Sciatic nerve (tissue), 2 donors: ENCODE data around the gene EGR1. TPM values are rescaled to one million over a fixed set of nuclear protein-coding genes. Genes with fewer than 3 reads are reported as not detected.
"Not testable (repeated sequence)": the region's sequence is repeated elsewhere in the genome, so short reads cannot be mapped to it uniquely, and the experiment has no call there.

Source experiments
- ATAC-seq: fragments of 200-7000 bp; cut with Tn5 transposase; one replicate; pipeline ENCODE4 v1.9.1; 2020; ENCODE audit warnings: mild to moderate bottlenecking, moderate library complexity
- DNase-seq: peaks from one replicate; pipeline ENCODE4 v3.0.0-alpha.2; 2020; ENCODE audit warnings: low spot score
- intact Hi-C: fragments of 100-400 bp; cut with DNase I; formaldehyde crosslinking; loops from one replicate; pipeline ENCODE4 v1.14.2; 2022
- total RNA-seq: library from RNA; stranded (reverse); fragmentation: NEBNext Ultra II Directional; extraction: Animal tissue kit (Norgen Biotek cat#: 25700); gene quantifications from one replicate; pipeline ENCODE4 v1.2.1, GENCODE V29; 2021
- donor health status: DM: no; HTN: no; CAD: no.
- donor health status: DM: no; HTN: no; CAD: no.

Gene EGR1
- total RNA-seq, 1 donor from 2014 or later = 137 TPM

- ATAC-seq (no peak), DNase-seq (peak; percentile 68)
- intact Hi-C loops = no loop called here
Observed at GRCh38 chr5:138466900-138467710, 1.8 kb downstream of the EGR1 start.

DNA sequence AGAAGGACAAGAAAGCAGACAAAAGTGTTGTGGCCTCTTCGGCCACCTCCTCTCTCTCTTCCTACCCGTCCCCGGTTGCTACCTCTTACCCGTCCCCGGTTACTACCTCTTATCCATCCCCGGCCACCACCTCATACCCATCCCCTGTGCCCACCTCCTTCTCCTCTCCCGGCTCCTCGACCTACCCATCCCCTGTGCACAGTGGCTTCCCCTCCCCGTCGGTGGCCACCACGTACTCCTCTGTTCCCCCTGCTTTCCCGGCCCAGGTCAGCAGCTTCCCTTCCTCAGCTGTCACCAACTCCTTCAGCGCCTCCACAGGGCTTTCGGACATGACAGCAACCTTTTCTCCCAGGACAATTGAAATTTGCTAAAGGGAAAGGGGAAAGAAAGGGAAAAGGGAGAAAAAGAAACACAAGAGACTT lies 2.4 kb downstream of the EGR1 start:
- intact Hi-C loops = no loop called here
- DNase-seq = no peak
- no peak for ATAC-seq

GRCh38 chr5:138468133-138468965 lies 3.1 kb downstream of the EGR1 start:
- intact Hi-C loops = no loop called here
- DNase-seq (no peak), ATAC-seq (no peak)

DNA sequence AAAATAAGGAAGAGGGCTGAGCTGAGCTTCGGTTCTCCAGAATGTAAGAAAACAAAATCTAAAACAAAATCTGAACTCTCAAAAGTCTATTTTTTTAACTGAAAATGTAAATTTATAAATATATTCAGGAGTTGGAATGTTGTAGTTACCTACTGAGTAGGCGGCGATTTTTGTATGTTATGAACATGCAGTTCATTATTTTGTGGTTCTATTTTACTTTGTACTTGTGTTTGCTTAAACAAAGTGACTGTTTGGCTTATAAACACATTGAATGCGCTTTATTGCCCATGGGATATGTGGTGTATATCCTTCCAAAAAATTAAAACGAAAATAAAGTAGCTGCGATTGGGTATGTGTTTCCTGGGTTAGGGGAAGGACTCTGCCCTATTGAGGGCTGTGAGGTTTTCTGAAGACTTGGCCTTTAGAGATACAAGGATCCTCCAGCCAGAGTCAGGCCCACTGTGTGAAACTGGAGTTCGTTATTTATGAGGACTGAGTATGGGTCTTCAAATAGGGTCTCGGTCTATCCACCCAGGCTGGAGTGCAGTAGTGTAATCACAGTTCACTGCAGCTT lies 3.8 kb downstream of the EGR1 start:
- ATAC-seq (no peak), DNase-seq (no peak)
- intact Hi-C loops = no loop called here

DNA sequence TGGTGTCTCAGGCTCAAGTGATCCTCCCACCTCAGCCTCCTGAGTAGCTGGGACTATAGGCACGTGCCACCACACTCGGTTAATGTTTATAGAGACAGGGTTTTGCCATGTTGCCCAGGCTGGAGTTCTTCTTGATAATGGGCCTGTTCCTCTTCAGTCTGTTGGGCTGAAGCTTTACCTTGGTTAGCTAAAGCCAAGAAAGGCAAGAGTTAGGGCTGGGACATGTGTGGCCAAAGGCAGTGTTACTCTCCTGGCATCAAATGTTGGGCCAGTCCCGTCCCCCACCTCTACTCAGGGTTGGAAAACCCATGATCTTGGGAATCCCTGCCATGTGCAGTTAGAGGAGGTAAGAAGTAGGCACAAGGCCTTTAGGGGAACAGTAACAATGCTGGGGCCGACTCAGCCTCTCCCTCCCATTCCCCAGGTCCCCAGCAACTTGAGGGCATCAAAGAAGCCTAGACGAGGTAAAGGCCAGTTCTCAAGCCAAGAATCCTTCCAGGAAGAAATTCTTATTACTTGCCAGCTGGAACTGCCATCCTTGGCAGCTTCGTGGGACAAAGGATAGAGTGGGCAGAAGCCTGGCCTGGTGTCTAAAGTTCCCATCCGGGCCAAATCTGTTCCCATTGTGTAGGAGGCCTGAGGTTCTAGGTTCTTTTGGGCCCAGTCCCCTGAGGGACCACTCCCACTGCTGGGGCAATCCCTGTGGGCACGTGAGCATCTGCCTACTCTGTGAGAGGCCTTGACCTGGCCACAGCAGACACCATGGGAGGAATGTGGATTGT lies 4.5 kb downstream of the EGR1 start:
- DNase-seq = no peak
- no peak for ATAC-seq
- intact Hi-C loops = no loop called here

DNA sequence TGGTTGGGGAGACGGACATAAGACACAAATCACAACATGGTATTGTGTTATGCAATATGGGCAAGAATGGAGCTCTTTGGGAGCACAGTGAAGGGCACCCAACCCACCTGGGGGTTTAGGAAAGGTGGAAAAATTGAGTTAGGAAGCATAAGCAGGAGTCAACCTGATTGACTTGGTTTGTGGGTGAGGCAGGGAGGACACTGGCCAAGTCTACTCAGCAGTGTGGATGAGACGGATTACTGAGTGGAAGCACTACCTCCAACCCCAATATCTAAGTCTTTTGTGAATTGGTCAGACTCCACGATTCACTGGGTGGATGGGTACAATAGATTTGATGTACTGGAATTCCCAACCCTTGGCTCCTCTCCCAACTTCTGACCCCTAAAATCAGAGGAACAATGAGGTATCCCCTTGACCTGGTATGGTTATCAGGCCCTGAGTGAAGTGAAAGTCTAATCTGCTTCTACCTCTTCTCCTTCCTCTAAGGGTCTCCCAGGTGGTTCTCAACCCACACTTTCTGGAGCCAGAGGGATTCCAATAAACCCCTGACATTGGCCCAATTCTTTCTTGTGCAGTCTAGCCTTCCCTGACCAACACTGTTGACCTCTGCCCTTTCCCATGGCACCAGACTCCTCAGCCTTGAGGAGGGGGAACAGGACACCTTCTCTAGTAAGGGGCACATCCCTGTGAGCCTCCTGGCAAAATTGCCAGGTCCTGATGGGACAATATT lies 5.2 kb downstream of the EGR1 start:
- ATAC-seq (no peak), DNase-seq (no peak)
- intact Hi-C loops = no loop called here

DNA sequence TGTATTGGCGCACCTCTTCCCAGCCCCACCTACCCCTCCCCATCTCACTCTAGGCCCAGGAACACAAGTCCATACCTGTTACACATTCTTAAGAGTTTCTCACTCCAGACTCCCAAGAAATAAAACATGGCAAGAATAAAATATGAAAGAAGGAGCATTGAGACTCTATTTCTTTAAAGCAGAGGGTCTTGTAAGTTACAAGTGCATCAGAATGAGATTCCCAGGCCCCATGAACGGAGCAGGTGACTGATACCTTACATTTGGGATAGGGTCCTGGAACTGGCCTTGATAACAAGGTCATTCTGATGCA lies 5.7 kb downstream of the EGR1 start:
- ATAC-seq (no peak), DNase-seq (no peak)
- intact Hi-C loops = no loop called here

GRCh38 chr5:138472353-138472752 lies 7.1 kb downstream of the EGR1 start:
- intact Hi-C loops = no loop called here
- DNase-seq (no peak), ATAC-seq (no peak)

DNA sequence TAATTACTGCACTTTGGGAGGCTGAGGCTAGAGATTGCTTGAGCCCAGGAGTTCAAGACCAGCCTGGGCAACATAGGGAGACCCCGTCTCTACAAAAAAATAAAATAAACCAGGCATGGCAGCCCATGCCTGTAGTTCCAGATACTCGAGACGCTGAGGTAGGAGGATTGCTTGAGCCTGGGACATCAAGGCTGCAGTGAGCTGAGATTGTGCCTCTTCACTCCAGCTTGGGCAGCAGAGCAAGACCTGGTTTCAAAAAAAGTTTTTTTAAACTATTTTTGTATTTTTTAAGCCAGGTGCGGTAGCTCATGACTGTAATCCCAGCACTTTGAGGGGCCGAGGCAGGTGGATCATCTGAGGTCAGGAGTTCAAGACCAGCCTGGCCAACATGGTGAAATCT lies 7.9 kb downstream of the EGR1 start:
- DNase-seq, intact Hi-C loops, ATAC-seq: not testable (repeated sequence)

- DNase-seq (no peak), ATAC-seq (no peak)
- intact Hi-C loops = no loop called here
Observed at GRCh38 chr5:138476918-138477317, 11.6 kb downstream of the EGR1 start.

- ATAC-seq = no peak
- DNase-seq = no peak
- intact Hi-C loops = no loop called here
Observed at GRCh38 chr5:138482638-138483037, 17.4 kb downstream of the EGR1 start.

GRCh38 chr5:138488481-138488945 lies 23.2 kb downstream of the EGR1 start:
- ATAC-seq = no peak
- intact Hi-C loops = no loop called here
- no peak for DNase-seq

DNA sequence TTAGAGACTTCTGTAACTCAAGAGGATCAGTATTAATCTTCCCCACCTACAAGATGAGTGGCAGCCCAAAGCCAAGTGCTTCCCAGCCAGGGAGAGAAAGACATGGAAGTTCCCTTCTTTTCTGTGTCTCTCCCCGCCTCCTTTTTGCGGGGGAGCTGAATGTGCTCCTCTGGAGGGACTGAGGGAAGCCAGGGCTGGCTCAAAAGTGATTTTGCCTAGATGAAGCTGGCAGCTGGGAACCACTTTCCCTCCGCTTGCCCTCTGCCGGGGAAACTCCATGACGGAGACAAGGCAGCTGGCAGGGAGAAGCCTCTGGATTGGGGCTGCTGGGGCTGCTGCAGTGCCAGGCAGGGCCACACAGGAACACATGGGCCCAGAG lies 24.4 kb downstream of the EGR1 start:
- intact Hi-C loops = no loop called here
- ATAC-seq = no peak
- DNase-seq = no peak

- ATAC-seq (no peak), DNase-seq (no peak)
- intact Hi-C loops = no loop called here
Observed at GRCh38 chr5:138490648-138491283, 25.5 kb downstream of the EGR1 start.

- no peak for DNase-seq
- ATAC-seq = peak; percentile 2
- intact Hi-C loops = no loop called here
Observed at GRCh38 chr5:138491284-138491648, 26.0 kb downstream of the EGR1 start.

DNA sequence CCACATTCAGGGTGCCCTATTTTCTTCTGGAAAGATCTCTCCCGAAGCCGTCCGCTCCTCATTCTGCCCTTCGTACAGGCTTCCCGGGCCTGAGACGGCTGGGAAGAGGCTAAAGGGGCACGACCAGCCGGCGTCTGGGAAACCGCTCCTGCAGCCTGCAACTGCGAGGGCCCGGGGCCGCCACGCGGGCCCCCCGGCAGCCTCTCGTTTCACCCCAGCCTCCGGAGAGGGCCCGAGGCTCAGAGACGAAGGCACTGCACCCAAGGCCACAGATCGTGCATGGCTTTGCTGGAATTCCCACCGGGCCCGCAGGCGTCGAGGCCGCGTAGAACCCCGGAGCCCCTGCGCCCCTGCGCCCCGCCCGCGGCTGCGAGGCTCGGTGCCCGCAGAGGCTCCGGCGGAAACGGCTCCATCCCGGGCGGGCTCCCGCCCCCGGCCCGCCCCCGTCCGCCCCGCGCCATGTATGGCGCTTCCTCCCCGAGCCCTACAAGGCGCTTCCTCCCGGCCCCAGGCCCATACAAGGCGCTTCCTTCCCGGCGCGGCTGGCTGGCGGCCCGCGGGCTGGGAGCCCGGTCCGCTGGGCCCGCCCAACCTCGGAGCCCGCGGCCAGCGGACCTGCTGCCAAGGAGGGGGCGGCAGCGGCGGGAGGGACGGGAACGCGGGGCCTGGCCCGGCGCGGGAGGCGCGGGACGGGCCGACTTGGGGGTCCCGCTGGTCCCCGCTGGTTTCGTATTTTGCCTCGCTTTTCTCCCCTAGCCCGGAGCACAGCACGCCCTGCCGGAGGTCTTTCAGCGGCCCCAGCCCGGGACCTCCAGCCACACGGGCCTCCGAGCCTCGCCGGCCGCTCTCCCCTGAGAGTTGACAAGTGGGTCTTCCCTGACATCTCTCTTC lies 26.6 kb downstream of the EGR1 start:
- ATAC-seq = peak; percentile 97
- intact Hi-C loops = no loop called here
- DNase-seq = peak; percentile 94

DNA sequence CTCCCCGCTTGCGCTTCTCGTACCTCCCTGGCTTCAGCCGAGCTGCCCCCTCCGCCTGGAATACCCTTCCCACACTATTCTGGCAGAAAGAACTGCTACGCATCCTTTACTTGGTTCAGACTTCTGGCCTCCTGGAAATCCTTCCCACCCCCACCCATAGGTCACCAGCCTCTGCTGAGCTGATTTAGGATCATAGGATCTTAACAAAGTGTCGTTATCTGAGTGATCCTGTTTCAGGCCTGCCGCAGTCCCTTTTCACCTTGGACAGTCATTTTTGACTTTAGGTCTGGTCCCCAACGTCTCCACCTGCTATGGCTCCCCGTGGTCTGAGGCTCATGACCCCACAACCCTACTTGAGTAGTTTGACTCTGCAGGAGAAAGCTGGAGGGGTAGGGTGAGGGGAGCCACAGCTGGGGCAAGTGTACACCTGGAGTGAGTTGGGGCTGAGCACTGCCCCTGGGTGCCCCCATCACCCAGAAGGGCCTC lies 27.3 kb downstream of the EGR1 start:
- DNase-seq = no peak
- ATAC-seq = peak; percentile 12
- intact Hi-C loops = no loop called here
